Mesothelial cell of epicardium (in vitro differentiated cells): Measurements from ENCODE around the gene GARNL3. TPM values are rescaled to one million over a fixed set of nuclear protein-coding genes. Genes with fewer than 3 reads are reported as not detected.
A peak's percentile ranks its signal among the peaks of the same experiment; 100 is the strongest.

ENCODE experiments used
- DNase-seq, 2 experiments: peaks; one replicate each; pipeline ENCODE4 v3.0.0; 2021; ENCODE audit warnings: low spot score in 2 of 2; ENCODE audit not compliant: unreplicated experiment in 2 of 2
- H3K27ac Mint-ChIP-seq: 2 replicates; pipeline ENCODE4 v1.8.0; 2021; ENCODE audit warnings: mixed read lengths
- H3K27me3 Mint-ChIP-seq: 2 replicates; pipeline ENCODE4 v1.8.0; 2021; ENCODE audit warnings: low read depth, mixed read lengths
- H3K36me3 Mint-ChIP-seq: 2 replicates; pipeline ENCODE4 v1.8.0; 2021; ENCODE audit warnings: mixed read lengths
- H3K4me1 Mint-ChIP-seq: 2 replicates; pipeline ENCODE4 v1.8.0; 2021; ENCODE audit warnings: mixed read lengths
- H3K4me3 Mint-ChIP-seq: 2 replicates; pipeline ENCODE4 v1.8.0; 2021; ENCODE audit warnings: mild to moderate bottlenecking, moderate library complexity, mixed read lengths
- H3K9me3 Mint-ChIP-seq: 2 replicates; pipeline ENCODE4 v1.8.0; 2021; ENCODE audit warnings: mixed read lengths
- CTCF ChIP-seq: fragments of 200-600 bp; sonication (generic); IDR thresholded peaks from one replicate; pipeline ENCODE4 v1.5.0; 2021; ENCODE audit warnings: antibody characterized with exemption; ENCODE audit not compliant: unreplicated experiment
- total RNA-seq: library from RNA; stranded (reverse); gene quantifications from 3 replicates; pipeline ENCODE4 v1.2.1, GENCODE V29; 2021

GARNL3 gene
- total RNA-seq, 1 donor from 2014 or later = 51.5 TPM

GRCh38 chr9:127336506-127337352 is 72.2 kb downstream of the GARNL3 start:
- Mint-ChIP-seq H3K27ac (peak overlapping the region; percentile 91), H3K9me3 (no peaks in the 10 kb centered on the region), H3K27me3 (peaks cover 2% of the 10 kb centered on the region), H3K4me3 (no peak overlapping the region), H3K36me3 (peaks cover 44% of the 10 kb centered on the region), H3K4me1 (peaks cover 38% of the 10 kb centered on the region)
- DNase-seq = no peak
- TF ChIP-seq CTCF = no peak

GRCh38 chr9:127340721-127341120 is 76.1 kb downstream of the GARNL3 start:
- H3K27ac Mint-ChIP-seq = no peak overlapping the region
- H3K4me3 Mint-ChIP-seq = no peak overlapping the region
- H3K4me1 Mint-ChIP-seq = peaks cover 18% of the 10 kb centered on the region
- peaks cover 44% of the 10 kb centered on the region for H3K36me3 Mint-ChIP-seq
- no peaks in the 10 kb centered on the region for H3K9me3 Mint-ChIP-seq
- H3K27me3 Mint-ChIP-seq = peaks cover 2% of the 10 kb centered on the region
- DNase-seq = no peak
- TF ChIP-seq CTCF = no peak

- Mint-ChIP-seq H3K36me3 (peaks cover 44% of the 10 kb centered on the region), H3K27ac (no peak overlapping the region), H3K9me3 (no peaks in the 10 kb centered on the region), H3K4me3 (no peak overlapping the region), H3K4me1 (peaks cover 13% of the 10 kb centered on the region), H3K27me3 (peaks cover 2% of the 10 kb centered on the region)
- TF ChIP-seq CTCF = no peak
- no peak for DNase-seq
Observed at GRCh38 chr9:127341152-127341551, 76.6 kb downstream of the GARNL3 start.

- Mint-ChIP-seq H3K36me3 (peaks cover 37% of the 10 kb centered on the region), H3K9me3 (no peaks in the 10 kb centered on the region), H3K27me3 (peaks cover 2% of the 10 kb centered on the region), H3K4me3 (no peak overlapping the region), H3K4me1 (peaks cover 1% of the 10 kb centered on the region), H3K27ac (no peak overlapping the region)
- no peak for DNase-seq
- no peak for TF ChIP-seq CTCF
Observed at GRCh38 chr9:127344368-127345000, 79.9 kb downstream of the GARNL3 start.

- DNase-seq = no peak
- no peak overlapping the region for H3K4me3 Mint-ChIP-seq
- peaks cover 2% of the 10 kb centered on the region for H3K27me3 Mint-ChIP-seq
- H3K36me3 Mint-ChIP-seq = peaks cover 30% of the 10 kb centered on the region
- H3K9me3 Mint-ChIP-seq = no peaks in the 10 kb centered on the region
- no peak for TF ChIP-seq CTCF
- H3K27ac Mint-ChIP-seq = no peak overlapping the region
- peaks cover 1% of the 10 kb centered on the region for H3K4me1 Mint-ChIP-seq
Observed at GRCh38 chr9:127345566-127345965, 81.0 kb downstream of the GARNL3 start.
